NCI-H128 (cell line): ENCODE results near the gene ADI1.

Experiments used
- DNase-seq: peaks from one replicate; lab custom pipeline; 2025; ENCODE audit not compliant: unreplicated experiment; lab: John Stamatoyannopoulos, UW

Gene ADI1

DNA sequence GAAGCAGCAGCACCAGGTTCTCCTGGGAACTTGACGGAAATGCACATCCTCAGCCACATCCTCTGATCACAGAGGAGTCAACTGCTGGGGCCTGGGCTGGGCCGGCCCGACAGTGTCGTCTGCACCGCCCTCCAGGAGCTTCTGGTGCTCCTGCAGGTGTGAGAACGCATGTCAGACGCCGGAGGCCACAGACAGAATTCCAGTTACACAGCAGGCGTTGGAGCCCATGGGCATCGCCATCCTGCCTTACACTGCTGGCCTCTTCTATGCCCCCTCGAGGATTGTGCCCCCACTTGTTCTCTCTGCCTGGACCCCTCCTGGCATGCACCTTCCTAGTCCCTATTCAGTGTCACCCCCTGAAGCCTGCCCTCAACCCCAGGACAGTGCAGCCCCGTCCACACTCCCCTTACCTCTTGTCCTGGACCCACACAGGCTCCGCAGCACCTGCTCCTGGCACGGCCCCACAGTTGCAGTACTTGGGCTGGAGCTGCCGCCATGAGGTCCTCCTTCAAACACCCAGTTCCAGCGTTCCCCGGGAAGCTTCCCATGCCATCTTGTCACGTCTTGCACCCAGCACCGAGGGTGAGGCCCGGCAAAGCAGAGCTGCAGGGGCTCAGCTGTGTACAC is 37.5 kb downstream of the ADI1 start:
- DNase-seq: no peak

DNA sequence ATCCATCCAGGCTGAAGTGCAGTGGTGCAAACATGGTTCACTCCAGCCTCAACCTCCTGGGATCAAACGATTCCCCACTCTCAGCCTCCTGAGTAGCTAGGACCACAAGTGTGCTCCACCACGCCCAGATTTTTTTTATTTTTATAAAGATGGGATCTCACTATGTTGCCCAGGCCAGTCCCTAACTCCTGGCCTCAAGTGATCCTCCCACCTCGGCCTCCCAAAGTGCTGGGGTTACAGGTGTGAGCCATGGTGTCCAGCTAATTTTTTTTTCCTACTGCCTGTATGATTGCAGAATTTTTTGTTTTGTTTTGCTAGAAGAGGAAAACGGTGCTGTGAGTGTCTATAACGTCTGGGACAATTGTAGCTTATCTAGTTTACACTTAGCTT is 38.3 kb downstream of the ADI1 start:
- DNase-seq: no peak

DNA sequence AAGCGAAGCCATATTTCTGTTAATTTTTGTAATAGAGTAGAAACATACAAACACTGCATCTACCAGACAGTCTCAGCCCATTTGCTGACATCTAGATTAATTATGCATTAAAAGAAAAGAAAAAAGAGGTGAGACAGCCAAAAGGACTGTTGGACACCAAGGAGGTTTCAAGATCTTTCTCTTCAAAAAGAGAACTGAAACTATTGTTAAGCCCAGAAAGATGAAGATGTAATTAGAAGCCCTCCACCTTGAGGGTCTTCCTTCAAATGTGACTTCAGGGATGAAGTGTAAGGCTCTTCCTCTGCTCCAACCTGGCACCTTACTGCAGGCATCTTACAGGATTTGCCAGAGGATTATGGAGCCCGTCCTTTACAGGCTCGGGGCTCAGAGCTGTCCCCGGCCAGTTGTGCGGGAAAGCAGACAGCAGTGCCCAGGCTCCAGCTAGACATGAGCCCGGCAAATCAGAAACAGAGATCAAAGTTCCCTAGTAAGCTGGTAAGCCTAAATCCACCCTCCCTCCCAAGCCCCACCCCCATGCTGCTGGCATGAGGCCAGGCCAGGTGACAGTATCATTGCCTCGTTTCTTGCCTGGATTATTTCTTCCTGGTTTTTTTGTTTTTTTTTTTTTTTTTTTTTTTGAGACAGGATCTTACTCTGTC is 38.9 kb downstream of the ADI1 start:
- DNase-seq: no peak

DNA sequence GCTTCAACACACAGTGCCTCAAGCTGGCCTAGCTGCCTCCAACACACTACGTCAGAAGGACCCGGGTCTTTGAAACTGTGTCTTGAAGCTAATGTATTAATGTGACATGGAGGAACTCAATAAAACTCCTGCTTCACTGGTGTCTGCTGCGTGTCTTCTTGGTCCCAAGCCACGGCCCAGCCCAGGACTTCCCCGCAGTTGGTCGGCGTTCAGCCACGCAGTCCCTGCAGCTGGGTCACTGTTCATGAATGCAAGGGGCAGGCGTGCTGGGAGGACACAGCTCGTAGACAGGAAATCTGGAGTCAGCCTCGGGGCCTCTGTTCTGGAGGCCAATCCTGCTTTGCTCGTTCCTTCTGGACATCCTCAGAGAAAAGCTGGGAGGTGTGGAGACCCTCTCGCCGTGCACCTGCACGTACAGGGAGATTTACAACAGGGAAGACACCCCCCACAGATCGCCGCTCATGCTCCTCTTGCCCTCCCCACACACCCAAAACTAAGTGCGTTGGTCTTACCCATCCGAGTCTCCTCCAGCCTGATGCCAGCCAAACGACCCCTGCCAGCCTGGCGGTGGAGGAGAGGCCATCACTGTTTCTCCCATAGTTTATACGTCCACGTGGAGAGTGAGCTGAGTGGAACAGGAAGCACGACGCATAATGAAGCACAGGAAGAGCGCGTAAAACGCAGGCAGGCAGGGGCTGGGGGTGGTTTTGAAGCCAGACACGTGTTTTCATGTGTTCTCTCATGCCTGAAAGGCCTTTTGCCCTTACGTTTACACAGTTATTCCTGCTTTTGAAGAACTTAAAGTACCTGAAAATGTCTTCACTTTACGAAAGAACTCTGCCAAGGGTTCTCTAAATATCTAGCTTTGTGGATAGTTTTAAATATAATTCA is 39.7 kb downstream of the ADI1 start:
- no peak for DNase-seq

DNA sequence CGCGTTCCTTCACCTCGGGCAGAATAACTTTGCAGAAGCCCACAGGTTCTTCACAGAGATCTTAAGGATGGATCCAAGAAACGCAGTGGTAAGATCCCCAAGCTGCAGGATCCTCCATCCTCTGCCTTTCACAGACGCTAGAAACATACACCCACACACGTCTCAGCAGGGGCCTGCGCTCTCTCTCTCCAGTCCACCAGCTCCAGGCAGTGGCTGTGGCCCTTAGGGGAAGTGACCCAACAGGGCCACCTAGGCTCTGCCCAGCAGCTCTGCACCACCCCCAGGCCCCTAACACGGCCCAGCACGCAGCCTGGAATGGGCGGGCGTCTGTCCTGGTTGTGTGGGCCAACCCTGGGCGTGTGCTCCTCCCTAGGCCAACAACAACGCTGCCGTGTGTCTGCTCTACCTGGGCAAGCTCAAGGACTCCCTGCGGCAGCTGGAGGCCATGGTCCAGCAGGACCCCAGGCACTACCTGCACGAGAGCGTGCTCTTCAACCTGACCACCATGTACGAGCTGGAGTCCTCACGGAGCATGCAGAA is 40.4 kb downstream of the ADI1 start:
- DNase-seq: no peak

DNA sequence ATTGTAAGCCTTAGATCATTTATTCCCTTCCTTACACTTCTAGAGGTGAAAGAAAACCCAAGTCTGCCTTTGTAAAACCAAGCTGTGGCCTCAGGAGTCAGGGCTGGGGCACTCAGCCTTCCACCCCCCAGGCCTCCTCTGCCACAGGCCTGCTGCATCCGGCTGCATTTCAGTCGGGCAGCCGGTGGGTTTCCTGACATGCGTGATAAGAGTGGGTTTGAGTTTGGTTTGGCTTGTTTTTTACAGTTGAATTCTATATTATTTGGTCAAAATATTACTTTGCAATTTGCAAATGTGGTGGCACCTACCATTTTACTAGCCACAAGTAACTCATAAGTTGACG is 42.4 kb downstream of the ADI1 start:
- DNase-seq: no peak

DNA sequence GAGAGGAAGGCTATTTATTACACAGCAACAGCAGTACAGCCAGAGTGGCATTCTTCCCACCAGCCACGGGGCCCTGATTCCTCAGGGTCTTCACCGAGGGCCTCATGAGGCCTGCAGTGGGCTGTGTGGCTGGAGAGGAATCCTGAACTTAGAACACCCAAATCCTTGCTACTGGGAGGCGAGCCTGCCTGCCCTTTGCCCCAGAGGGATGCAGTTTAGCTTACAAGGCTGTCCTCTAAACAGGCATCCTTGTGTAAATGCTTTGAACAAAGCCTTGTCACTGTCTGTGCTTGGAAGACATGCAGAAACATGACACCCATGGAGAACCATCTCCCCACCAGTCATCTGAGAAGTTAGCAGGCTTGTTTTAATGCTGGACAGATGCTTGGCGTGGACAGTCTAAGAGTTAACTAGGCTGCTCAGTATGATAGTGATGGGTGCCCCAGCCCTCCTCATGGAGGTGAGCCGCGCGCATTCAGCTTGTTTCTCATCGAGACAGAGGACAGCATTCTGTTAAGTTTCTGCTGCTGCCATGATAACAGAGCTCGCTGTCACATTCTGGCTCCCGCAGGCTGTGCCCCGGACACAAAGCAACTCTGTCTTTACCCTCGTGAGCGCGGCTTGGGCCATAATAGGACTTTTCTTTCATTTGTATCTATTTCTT is 42.9 kb downstream of the ADI1 start:
- DNase-seq: no peak

DNA sequence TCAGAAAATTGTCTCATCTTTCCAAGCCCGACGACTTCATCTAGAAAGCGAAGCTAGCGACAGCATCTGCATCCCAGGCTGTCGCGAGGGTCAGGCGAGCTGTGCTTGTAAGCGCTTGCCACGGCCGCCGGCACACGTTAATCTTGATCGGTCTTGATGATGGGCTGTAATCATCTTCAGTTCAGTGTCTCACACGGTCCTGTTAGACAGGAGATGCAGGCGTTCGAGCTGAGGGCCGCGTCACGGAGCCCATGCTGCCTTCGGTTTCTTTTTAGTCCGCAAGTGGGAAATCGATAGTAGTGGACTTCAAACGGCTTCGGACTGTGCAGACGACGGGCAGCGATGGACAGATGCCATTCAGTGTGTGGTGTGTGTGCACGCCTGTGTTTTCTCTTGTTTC is 43.6 kb downstream of the ADI1 start:
- DNase-seq: no peak

DNA sequence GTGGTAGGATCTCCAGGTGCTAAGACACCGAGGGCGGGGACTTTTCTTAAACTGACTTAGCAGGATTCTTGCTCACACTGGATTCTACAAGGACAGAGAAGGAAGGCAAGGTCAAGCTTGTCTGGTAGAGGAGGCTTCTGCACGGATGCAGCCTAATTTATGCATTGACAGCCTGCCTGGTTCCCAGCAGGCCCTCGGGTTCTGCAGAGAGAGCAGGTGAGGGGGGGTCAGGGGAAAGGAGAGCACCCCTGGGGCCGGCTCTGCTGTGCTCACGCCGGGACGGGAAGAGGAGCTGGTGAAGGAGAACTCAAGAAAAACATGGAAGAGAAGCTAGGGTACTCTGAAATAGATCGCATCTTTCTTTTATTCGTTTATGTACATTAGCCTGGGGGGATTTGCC is 46.4 kb downstream of the ADI1 start:
- no peak for DNase-seq

DNA sequence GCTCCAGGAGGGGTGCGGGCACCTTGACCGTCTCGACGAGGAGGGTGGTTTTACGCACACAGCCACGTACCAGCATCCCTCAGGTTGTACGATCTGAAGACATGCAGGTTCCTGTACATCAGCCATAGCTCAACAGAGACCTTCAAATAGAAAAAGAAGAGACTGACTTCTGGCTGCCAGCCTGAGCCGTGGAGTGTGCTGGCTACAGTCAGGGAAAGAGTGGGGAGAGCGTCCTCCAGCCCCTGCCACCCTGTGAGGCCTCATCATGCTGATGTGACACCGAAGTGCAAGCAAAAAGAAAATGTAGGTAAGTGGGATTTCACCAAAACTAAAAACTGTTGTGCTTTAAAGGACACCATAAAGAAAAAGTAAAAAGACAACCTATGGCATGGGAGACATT is 47.0 kb downstream of the ADI1 start:
- DNase-seq: no peak

DNA sequence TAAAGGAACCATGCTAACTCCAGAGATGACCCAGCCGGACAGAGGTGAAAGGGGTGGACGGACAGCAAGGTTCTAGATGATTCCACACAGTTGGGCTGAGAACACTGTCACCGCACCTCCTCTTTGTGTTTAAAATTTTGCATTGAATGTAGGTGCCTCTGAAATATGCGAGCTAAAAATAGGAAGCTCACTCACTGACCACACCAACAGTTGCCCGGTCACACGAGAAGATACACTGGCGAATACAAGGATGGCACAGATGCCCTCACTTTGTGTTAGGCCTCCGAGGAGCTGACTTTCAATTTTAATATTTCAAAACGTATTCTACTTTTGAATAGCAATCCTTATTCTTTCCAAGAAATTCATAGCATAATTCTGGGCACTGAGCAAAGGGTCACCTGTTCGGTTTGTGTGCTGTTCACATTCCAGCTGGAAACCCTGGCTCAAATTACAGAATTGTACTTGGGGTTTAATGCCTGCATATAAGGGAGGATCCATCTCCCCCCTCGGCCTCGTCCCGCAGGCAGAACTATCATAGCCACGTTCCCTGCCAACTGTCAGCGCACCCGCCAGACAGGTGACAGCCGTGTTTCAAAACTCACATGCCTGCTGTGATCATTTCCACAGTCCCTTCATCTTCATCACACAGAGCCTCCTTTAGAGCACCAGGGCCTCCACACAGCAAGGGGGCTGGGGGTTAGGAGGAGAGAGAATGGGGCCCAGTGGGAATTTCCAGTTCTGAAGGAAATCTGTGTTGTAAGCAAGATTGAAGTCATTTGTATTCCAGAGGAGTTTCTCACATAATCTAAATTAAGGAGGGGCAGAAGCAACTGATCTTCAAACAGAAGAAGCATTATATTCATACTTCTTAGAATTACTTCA is 48.2 kb downstream of the ADI1 start:
- no peak for DNase-seq

DNA sequence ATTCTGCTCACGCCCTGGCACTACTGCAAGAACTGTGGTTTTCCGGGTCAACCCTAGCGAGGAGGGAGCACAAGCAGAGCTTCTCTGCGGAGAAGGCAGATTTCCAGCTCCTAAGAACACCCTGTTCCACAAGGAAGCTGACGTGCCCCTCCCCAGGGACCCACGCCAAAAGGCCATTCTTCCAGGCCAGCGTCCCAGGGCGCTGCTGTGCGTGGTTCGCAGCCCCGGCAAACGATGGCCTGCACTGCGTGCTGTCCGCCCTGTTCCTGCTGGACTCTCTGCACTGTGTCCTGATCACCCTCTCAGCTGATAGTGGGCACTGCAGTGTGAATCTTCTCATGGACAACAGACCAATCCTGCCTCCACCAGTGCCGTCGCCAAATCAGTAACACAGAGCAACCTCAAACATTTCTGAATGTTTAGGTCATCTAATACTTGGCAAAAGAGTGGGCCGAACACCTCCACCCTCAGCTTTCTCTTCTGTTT is 49.1 kb downstream of the ADI1 start:
- no peak for DNase-seq

DNA sequence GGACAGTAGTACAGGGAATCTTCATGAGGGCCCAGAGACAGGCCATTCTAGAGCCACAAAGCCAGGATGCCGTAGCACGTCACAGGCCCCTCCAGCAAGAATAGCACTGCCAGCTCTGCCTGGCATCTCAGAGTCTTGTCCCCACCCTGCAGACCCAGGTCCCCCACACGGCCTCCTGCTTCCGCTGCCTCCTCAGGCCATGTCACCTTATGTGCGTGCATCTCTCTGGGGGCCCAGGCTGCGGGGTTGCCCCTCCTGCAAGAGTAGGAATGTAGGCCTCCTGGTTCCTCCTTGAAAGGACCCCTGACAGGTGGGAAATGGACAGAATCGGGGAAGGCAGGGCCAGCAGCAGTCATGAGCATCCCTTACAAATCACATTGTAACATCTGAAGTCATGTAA is 49.8 kb downstream of the ADI1 start:
- DNase-seq: no peak

DNA sequence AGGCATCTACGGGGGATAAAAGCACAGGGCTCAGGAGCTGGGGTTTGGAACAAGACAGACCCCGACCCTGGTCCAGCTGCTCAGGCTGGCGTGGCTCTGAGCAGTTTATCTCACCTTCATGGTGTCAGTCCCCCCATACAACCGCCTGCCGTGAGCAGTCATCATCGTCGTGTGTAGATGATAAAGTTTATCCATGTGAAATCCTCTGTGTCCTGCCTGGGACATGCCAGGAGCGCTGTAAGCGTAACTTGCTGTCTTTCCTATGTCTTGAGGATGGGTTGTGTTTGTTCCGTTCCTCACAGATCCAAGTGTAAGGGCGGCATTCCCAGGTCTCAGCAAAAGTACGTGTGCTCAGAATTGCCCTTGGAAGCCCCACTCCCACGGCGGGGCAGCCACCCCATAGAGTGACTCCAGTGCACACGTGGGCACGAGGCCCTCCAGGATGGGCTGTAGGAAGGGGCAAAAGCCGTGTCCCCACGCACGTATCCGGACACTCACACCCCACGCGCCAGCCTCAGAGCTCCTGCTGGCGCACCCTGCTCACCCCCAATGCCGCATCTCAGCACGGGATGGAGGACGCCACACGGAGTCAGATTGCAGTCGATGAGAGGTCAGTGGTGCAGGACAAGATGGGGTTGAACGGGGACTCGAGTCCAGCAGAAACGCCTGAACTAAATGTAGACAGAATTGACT is 50.9 kb downstream of the ADI1 start:
- DNase-seq: no peak

DNA sequence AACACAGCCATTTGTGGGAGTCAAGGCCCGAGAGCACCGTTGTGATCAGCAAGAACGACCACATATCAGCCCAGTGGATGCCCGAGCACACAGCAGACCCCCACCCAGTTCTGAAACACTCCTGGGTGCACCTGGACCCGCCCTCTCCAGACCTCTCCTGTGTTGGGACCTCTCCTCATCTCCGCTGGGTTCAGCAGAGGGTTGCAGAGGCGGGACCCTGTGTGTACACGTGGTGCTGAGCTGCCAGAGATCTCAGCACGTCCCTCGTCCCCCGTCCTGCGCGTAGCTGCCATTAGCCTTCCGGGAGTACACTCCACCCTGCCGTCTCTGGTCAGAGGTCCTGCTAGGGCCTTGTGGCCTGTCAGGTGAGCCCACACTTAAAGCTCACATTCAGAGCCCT is 51.7 kb downstream of the ADI1 start:
- DNase-seq: no peak

DNA sequence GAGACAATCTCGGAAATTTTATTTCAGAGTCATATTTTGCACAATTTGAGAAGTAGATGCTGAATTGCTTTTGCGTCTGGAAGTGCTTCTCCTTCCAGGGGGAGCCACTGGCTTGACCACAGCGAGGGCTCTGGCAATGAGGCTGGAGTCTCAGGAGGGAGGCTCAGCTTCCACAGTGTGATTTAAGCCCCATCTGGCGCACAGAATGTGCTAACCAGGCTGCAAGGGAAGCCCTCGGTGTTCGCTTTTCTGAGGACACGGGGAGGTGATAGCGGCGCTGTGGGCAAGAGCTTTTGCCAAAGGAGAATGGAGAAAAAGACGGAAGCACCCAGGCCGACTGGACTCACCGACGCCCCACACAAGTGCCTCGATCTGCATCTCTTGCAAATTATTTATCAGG is 52.4 kb downstream of the ADI1 start:
- DNase-seq: no peak

DNA sequence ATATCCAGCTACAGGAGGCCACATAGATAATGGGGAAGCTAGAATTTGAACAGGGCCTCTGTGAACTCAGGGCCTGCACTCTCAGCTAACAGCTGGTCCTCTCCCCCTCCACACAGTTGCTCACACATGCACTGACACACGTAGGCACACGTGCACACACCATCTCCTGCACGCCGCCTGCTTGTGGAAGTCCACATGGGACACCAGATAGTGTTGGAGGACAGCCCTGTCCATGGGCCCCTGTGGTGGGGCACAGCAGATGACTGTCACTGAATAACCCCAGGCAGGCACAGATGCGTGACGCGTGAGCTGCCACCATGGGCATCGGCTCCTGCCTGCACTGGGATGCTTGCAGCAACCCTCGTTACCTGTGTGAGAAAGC is 52.9 kb downstream of the ADI1 start:
- DNase-seq: no peak

DNA sequence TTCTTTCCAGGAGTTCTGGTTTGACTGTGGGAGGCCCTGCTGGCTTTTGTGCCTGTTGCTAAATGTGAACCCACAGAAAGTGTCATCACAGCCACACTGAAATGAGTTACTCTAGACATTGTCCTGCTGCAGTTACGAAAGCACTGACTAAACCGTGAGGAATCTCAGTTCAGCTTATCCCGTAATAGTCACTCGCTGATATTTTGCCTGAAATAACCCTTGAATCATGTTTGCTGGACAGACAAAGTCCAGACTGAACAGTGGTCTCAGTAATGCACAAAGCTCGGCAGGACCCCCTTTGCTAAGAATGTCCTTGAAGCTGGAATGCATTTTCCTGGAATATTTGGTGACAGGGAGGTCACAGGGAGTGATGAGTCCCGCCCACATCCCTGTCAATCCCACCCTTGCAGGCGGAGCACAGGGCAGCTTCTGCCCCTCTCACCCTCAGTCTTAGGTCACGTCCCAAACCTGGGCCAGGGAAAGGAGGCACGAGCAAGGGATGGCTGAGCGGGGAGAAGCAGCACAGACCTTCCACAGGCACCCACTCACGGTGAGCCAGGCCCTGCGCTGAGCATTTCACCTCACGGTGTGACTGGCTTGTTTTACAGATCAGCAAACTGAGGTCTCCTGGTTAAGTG is 53.4 kb downstream of the ADI1 start:
- DNase-seq: no peak

DNA sequence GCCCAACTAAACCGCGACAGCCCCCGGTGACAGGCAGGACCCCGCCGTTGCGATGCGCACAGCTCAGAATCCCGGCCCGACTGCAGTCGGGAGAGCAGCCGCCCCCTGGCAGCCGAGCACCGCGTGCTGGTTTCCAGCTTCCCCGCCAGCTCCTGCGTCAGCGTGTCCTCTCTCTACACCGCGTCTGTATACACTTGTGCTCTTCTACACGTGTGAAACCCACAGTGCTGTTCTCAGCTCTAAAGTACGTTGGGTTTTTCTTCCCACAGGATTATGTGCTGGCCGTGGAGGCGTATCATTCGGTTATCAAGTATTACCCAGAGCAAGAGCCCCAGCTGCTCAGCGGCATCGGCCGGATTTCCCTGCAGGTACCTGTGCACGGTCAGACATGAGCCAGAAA is 54.0 kb downstream of the ADI1 start:
- DNase-seq: no peak
